GM12864 (cell line): ENCODE measurements around the gene OR12D2.

Source experiments
- DNase-seq: peaks from one replicate; pipeline ENCODE4 v3.0.0-alpha.2; 2011; ENCODE audit warnings: low read depth
- H3K4me3 ChIP-seq: 2 replicates; pipeline ENCODE4 v1.5.1; 2011; ENCODE audit warnings: mild to moderate bottlenecking, low read depth, low read length, control low read depth
- CTCF ChIP-seq: IDR thresholded peaks from 2 replicates; pipeline ENCODE4 v1.5.1; 2011; ENCODE audit warnings: low read depth, mild to moderate bottlenecking, moderate library complexity, low read length, control low read depth, inconsistent platforms; ENCODE audit errors: missing control alignments

The OR12D2 gene

DNA sequence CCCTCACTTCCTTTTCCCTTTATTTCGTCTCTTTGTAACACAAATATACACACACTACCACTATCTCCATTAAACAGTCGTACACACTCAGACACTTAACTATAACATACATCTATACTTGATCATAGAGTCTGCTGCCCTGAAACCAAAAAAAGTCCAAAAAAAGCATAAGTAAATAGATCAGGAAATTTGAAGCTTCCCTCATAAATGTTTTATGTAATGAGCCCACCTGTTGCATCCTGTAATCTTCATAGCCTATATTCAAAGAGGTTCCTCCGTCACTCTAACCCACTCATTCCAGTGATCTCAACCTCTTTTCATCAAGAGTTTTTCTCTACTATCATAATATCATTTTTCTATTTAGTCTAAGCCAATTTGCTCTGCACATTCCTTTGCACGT is 6.9 kb upstream of the OR12D2 start:
- no peak for DNase-seq
- no peak overlapping the region for H3K4me3 ChIP-seq
- no peak for TF ChIP-seq CTCF

GRCh38 chr6:29399525-29399924 is 4.1 kb downstream of the OR12D2 start:
- TF ChIP-seq CTCF, result no peak
- H3K4me3 ChIP-seq, result no peak overlapping the region
- no peak for DNase-seq

- H3K4me3 ChIP-seq, result no peak overlapping the region
- no peak for TF ChIP-seq CTCF
- no peak for DNase-seq
Measured at GRCh38 chr6:29403801-29404200, 8.4 kb downstream of the OR12D2 start.

DNA sequence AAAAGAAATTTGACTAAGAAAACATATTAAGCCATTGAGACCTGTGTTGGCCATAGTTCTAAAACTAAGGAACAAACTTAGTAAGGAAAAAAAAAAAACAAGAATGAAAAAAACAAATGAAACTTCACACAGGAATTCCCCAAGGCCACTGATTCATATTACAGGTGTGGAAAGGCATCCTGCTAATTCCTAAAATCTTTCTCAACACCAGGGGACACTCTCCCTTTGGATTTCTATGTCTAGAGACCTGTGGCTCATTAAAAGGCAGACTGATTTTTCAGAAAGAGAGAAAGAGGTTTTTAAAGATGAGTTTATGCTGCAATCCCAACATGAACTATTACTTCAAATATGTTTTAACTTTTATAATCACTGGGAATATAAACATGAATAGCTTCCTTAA is 19.2 kb downstream of the OR12D2 start, which contains the start of gene OR12D1:
TSS of gene OR12D1 (plus strand) at position 341 of the 400 bp plus-strand sequence.
- no peak within 1 kb of the TSS for H3K4me3 ChIP-seq
- TF ChIP-seq CTCF, result no peak
- no peak for DNase-seq

GRCh38 chr6:29419516-29419915 is 24.1 kb downstream of the OR12D2 start:
- TF ChIP-seq CTCF, result no peak
- no peak overlapping the region for H3K4me3 ChIP-seq
- no peak for DNase-seq

GRCh38 chr6:29424168-29424567 is 28.7 kb downstream of the OR12D2 start:
- no peak overlapping the region for H3K4me3 ChIP-seq
- DNase-seq, result no peak
- no peak for TF ChIP-seq CTCF

- TF ChIP-seq CTCF, result no peak
- DNase-seq, result no peak
- H3K4me3 ChIP-seq, result no peak overlapping the region
Measured at GRCh38 chr6:29424575-29424974, 29.1 kb downstream of the OR12D2 start.
